GM19023 (cell line): ENCODE results near the gene DIPK1A.

Experiments used
- ATAC-seq: cut with Tn5 transposase; IDR thresholded peaks from one replicate; pipeline ENCODE4 v1.9.1; 2021; ENCODE audit warnings: mild to moderate bottlenecking, moderate library complexity; ENCODE audit not compliant: unreplicated experiment

Gene DIPK1A

DNA sequence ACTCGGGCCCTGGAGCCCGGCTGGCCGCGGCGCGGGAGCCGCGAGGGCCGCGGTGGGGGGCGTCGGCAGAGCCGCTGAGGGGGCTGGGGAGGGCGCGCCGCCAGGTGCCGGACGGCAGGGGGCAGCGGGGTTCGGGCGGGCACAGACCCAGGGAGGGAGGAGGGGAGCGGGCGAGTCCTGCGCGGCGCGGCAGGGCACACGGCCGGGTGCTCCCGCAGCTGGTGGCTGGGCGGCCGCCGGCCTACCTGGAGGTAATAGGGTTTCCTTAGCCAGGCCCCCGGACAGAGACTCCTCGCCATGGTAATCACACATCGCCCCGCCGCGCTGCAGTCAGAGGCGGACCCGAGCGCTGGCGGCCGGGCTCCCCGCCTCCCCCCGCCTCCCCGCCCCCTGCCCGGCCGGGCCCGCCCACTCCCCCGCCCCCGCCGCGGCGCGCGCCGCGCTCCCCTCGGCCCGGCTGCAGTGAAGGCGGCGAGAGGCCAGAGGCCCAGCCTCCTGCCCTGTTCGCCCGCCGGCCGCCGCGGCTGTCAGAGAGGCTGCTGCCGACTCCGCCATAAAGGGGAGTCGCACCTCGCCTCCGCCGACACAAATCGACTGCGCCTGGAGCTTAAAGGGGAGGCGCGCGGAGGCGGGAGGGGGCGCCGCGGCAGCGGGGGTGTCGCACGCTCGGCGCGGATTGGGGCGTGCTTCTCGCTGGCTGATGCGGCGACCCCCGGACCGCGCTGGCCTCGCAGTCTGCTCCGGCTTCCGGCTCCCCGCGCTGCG is at the start of gene DIPK1A:
TSS of gene DIPK1A (minus strand) at position 332 of the 765 bp plus-strand sequence. CDS start at position 299, 33 bp downstream.
- ATAC-seq, result peak; percentile 49

DNA sequence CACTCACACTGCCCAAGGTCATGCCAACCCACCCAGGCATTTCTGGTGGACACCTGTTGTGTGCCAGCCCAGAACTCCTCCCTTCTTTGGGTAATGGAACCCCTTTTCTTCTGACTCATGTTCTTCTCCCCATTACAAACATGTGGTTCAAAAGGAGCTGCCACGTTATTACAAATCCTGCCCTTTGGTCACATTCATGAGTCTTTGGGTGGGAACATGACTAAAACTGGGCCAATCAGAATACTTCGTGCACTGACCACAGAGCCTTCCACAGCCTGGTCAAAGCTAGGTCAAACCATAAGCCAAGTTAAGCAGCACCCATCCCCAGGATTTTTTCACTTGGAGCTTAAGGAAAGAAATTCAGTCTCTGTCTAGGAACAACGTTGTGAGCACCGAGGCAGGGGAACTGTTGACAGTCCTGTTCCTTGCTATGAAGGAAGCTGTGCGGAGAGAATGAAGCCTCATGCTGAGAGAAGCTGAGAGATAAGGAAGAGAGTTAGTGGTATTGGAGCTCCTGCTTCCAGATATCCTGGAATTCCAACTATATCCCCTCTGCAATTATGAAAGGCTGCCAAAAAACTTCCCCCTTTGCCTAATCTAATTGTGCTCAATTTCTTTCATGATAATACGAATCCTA is 46.8 kb upstream of the DIPK1A start:
- ATAC-seq, result no peak

DNA sequence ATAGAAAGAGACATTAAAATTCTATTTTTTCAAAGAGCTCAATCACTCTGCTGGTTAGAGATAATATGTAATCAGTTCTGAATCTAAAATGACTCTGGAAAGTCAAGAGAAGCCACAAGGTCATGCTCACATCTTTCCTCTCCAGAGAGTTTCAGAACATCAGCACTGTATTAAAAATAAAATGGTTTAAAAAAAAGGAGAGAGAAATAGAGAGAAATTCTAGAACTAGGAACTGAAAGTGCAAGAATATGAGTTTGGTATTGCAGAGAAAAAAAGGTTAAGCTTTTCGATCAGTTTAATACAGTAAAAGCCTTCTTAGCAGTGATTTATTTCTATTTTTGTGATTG is 44.0 kb upstream of the DIPK1A start:
- ATAC-seq, result no peak

DNA sequence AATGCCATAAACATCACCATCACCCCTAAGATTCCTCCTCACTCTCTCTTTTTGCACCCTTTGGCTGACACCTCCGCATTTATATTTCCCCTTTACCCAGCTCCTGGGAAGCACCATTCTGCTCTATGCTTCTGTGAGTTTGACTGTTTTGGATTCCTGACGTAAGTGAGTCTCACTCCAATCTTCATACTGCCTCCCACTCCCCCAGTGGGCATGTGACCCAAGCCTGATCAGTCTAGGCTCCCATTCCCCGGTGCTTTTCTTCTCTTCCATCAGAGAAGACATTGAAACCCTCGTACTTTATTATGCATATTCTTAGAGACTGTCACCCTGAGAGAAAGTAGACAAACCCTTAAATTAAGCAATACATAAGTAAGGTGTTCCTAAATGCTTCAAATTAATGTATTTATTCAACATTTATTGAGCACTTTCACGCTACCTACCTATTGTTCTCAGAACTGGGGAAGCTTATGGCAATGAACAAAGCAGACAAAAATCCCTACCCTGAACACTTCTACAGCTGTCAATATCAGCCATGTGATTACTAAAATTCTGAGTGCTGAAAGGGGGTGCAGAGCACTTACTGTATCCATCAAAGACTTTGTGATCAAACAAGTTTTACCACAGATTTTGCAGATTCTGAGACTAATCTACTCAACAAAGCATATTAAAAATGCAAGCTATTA is 43.4 kb upstream of the DIPK1A start:
- no peak for ATAC-seq

DNA sequence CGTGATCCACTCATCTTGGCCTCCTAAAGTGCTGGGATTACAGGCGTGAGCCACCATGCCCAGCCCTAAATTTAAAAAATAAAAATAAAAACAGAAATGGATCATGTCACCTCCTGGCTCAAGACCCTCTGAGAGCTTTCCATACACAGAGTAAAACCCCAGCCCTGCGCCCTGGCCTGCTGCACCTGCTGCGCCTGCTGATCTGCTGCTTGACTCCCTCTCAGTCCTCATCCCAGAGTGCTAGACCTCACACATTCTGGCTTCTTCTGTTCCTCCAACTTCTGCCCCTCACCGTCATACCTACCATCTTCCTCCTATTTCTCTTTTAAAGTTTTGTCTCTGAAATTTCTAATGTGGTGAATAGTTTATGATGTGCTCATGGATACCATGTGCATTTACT is 42.7 kb upstream of the DIPK1A start:
- ATAC-seq, result no peak

DNA sequence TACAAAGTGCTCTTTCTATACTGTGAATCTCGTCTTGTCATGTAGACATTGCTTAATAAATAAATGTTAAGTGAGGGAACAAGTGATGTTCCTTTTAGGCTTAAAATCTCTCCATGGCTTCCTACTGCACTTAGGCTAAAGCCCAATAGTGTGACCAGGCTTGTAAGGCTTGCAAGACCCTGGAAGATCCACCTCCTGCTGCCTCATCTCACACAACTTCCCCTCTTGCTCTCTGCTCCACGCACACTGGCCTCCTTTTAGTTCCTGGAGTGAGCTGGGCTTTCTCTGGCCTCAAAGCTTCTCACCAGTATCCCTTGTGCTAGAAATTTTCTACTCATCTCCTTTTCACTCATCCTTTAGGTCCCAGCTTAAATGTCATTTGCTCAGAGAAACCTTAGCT is 41.5 kb upstream of the DIPK1A start:
- ATAC-seq, result no peak

DNA sequence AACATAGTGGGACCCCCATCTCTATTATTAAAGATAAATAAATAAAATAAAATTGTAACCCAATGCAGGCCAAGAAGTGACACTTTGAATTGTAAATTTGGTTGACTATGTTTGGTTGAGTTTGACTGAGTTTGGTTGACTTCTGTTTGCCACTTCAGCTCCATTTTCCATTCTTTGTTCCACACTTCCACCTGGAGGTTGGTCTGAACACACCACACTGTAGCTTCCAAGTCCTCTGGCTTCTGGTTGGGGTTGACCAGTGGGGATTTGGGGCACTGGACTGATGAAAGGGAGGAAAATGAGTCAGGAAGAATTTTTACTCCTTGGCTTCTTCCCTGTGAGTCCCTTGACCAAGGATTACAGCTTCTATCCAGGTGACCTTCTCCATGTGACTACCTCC is 40.6 kb upstream of the DIPK1A start:
- ATAC-seq, result no peak

DNA sequence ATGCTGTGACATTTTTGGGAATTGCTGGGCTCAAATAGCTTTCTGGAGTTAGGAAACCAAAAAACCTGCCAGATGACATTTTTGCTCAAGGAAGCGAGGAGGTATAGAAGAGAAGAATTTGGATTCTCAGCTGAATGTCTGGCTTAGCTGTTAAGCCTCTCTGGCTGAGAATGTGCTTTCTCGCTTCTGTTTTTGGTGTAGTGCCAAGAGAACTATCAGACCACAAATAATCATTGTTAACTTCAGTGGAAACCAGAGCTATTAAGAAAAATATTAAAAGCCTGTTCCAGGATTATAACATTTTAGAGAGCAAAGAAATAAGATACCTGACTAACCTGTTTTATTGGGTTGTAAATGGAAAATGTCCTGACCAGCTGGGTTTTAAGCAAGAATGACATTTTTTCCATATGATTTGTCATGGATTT is 39.5 kb upstream of the DIPK1A start:
- no peak for ATAC-seq

DNA sequence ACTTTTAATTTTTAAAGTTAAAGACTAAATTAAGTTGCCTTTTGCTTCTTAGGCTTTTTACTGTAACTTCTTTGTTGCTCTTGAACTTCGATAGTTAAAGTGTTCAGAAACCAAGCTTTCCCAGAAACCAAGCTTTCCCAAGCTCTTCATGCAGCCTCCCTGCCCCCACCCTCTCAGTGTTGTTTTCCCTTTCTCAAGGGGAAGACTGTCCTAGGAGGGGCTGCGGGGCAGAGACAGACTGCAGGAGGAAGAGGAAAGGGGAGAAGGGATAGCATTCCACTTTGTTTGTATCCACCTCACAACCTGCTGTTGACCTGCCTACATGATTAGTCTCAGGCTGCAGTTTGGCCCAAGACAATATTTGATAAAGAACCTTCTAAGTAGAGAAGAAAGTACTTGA is 39.0 kb upstream of the DIPK1A start:
- ATAC-seq, result no peak

DNA sequence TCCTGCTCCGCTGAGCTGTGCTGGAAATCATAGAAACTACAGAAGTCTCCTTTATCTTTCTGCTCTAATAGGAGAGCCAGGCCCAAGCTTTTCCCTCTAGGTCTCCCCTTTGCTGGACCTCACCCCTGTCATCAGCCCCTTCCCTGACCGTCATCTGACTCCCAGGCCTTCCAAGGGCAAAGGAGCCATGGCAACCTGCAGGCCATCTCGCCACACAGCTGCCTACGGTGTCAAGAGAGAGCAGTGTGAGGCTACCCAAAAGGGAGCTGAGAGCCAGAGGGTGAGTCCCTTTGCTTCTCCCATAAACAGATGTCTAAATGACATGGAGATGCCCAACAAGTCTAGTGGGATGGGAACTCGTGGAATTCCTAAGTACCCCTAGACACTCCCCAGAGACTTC is 37.6 kb upstream of the DIPK1A start:
- no peak for ATAC-seq

DNA sequence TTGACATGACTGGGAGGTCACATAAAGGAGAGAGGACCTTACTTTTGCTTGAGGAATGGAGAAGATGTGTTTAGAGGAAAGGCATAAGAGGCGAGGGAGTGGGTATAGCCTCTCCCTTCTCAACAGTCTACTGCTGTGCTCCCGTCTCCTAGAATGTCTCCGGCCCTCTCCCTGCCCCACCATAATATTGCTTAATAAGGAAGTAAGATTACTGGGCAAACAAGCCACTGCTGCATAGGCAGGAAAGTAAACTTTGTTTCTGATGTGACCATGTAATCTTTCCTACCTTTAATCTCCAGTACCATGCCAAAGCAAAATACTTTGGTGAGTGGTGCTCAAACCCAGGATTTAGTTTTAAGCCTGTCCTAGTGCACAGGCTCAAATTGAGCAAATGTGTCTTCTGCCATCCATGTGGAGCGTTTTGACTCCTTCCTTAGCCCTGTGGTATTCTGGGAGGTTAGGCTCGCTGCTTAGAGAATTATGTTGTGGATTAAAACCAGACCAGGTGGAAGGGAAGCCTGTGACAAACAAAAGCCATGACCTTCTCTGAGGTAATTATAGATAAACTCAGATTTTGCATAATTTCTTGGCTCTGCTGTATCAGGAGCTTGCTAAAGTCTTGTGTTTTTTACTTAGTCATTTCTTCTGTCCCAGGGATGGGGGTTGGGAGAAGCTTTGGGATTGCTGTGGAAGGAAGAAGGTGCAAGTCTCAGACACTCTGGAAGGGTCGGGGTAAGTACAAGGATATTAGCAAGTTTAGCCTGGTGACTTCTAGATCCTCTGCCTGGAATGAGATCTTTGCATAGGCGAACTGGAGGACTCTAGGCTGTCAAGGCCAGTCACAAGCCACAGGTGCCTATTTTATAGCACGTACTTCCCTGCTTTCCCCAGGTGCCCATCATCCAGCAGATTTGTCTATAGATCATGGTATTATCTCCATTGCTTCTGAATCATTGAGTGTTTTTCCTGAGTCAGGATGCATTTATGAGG is 34.5 kb upstream of the DIPK1A start:
- ATAC-seq, result no peak

DNA sequence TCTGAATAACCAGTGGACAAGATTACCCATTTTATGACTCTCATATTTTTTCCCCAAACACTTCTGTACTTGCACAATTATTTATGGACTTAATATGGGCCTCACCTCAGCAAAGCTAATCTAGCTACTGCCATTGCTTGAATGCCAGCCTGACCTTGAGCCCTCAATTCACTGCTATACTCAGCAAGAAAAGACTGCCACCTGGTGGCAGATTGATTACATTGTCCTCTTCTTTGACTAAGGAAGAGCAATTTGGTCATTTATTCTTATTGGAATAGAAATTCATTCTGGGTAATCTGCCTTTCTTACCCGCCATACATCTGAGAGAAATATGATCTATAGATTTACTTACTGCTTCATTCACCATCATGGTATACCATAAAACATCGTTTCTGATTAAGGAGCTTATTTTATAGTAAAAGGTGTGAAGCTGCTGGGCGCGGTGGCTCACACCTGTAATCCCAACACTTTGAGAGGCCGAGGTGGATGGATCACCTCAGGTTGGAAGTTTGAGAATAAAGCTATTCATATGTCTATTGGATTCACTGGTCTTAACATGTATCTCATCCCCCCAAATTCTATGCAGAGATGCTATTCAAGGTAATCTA is 32.9 kb upstream of the DIPK1A start:
- ATAC-seq, result peak; percentile 77

DNA sequence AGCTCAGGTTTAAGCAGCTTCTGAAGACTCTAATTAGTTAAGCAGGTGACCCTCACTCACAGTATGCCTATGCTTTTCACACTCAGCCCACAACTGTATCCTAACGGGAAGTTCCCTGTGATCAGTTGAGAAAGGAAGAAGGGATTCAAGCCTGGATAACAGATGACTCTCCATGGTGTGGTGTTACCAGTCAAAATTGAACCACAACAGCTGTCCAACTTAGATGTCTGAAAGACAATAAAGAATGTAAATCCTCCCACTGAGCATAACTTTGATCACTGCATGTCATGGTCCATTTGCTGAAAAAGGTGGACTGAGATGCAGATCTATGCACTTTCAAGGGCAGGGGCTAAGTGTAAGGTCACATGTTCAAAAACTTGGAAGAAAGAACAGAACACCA is 32.3 kb upstream of the DIPK1A start:
- no peak for ATAC-seq

DNA sequence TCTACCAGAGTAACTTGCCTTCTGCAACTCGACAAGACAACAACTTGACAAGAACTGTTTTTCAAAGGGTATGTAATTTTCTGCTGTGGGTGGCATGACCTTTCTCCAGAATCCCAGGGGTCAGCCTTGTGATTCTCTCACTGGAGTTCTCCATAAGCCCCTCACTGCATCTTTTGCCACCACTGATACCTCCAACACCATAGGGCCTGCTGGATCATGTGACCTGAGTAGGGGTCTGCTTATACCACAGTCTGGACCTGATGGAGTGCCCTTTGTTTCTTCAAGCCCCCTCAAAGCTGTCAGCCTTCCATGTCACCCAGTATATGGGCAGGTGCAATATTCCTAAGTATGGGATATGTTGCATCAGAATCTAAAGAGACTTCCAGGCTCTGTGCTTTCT is 31.6 kb upstream of the DIPK1A start:
- ATAC-seq, result no peak

DNA sequence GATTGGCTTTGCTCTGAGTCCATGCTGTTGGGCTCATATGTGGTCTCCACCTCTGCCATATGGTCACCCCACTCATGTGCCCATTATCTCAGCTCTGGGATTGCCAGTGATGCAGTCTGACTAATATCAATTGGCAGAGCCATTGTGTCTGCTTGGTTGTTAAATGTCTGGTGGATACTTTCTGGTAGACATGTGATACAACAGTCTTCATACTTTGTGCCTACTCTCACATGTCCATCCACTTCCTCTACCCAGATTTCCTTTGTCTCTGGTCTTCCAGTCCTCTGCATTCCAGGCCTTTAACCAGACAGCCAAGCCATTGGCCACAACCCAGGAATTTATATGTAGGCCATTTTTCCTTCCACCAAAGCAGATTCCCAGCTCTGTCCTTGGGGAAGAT is 30.8 kb upstream of the DIPK1A start:
- no peak for ATAC-seq

DNA sequence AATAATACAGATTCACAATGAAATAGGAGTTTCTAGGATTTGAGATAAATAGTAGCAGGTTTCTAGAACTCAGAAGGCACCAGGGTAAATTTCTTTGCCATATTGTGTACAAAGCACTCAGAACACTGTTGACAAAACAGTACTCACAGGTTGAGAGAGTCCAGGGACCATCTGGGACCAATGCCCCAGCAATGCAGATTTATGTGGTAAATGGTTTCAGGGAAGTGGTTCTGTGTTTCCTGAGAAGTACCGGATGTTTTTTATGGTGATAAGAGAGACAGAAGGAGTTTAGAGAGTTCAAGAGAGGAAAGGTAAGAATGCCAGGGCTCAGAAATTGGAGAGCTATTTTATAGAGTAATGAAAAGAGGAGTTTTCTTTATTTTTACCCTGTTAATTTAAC is 29.6 kb upstream of the DIPK1A start:
- ATAC-seq, result no peak

DNA sequence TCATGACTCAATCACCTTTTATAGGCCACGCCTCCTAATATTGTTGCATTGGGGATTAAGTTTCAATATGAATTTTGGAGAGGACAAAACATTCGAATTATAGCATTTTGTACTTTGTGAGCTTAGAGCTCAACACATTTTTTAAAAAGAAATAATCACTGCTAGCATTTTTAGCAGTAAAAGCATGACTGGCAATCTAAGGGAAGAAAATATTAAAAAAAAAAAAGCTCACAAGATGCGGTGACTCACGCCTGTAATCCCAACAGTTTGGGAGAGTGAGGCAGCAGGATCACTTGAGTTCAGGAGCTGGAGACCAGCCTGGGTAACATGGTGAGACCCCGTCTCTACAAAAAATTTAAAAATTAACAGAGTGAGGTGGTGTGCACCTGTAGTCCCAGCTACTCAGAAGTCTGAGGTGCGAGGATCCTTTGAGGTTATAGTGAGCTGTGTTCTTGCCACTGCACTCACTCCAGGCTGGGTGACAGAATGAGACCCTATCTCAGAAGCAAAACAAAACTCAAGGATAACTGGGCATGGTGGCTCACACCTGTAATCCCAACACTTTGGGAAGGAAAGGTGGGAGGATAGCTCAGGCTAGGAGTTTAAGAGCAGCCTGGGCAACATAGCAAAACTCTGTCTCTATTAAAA is 28.8 kb upstream of the DIPK1A start:
- no peak for ATAC-seq

DNA sequence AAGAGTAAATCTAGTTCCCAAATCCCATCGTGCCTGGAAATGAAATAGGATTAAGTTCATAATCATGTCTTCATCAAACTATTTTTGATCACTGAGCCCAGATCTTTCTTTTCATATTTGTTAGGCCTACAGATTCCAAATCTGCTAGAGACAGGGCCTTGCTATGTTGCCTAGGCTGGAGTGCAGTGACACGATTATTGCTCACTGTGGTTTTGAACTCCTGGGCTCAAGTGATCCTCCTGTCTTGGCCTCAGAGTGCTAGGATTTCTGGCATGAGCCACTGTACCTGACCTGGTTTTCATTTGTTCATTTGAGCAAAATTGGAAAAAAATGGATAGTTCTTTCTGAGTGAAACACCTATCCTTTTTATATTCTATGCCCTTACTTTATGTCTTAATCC is 28.0 kb upstream of the DIPK1A start:
- no peak for ATAC-seq

DNA sequence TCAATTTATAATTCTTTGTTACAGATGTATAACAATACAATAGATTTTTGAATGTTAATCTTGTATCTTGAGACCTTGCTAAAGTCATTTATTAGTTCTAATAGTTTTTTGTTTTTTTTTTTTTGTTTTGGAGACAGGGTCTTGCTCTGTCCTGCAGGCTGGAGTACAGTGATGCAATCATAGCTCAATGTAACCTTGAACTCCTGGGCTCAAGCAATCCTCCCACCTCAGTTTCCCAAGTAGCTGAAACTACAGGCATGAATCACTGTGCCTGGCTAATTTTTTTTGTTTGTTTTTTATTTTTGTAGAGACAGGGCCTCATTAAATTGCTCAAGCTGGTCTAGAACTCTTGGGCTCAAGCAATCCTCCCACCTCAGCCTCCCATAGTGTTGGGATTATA is 26.2 kb upstream of the DIPK1A start:
- no peak for ATAC-seq

DNA sequence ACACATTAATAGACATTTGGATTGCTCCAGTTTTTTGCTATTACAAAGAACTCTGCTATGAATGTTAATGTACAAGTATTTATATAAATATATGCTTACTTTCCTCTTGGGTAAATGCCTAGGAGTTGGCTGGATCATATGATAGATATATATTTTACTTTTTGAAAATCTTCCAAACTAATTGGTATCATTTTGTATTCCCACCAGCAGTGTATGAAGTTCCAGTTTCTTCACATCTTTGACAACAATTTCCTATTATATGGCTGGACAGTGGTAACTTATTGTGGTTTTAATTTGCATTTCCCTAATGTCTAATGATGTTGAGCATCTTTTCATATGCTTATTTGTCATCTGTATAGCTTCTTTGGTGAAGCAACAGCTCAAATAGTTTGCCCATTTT is 23.8 kb upstream of the DIPK1A start:
- ATAC-seq, result no peak
